Peyer's patch (tissue), 4 donors: ENCODE results near the gene UPK1A. TPM values are rescaled to one million over a fixed set of nuclear protein-coding genes. Genes with fewer than 3 reads are reported as not detected.

Experiments
- DNase-seq, 3 donors: peaks; one replicate each; pipeline ENCODE4 v3.0.0-alpha.2; 2017 to 2019
- H3K27ac ChIP-seq, 4 donors: fragments of 200-600 bp; sonication (generic); one replicate each; pipeline ENCODE4 v1.5.1; 2016 to 2019
- H3K27me3 ChIP-seq, 2 donors: fragments of 200-600 bp; sonication (generic); one replicate each; pipeline ENCODE4 v1.5.1; 2019
- H3K36me3 ChIP-seq, 3 donors: fragments of 200-600 bp; sonication (generic); one replicate each; pipeline ENCODE4 v1.5.1; 2016 to 2019
- H3K4me1 ChIP-seq, 4 donors: fragments of 200-600 bp; sonication (generic); one replicate each; pipeline ENCODE4 v1.5.1; 2016 to 2019
- H3K4me3 ChIP-seq, 4 donors: fragments of 200-600 bp; sonication (generic); 1 replicate in 3 of 4; 2 replicates in 1 of 4; pipeline ENCODE4 v1.5.1; 2016 to 2019; ENCODE audit warnings: mild to moderate bottlenecking in 1 of 4
- H3K9me3 ChIP-seq, 4 donors: fragments of 200-600 bp; sonication (generic); one replicate each; pipeline ENCODE4 v1.5.1; 2016 to 2019; ENCODE audit warnings: mild to moderate bottlenecking in 1 of 4
- CTCF ChIP-seq, 6 experiments: fragments of 450-650 bp in 4 of 6; fragments of 200-600 bp in 2 of 6; sonication (generic) in 1 of 6; IDR thresholded peaks; one replicate each; pipeline ENCODE4 v1.5.1; 2017 to 2019; ENCODE audit warnings: antibody characterized with exemption in 6 of 6, mild to moderate bottlenecking in 3 of 6, moderate library complexity in 1 of 6
- POLR2A ChIP-seq, 2 donors: fragments of 450-650 bp; IDR thresholded peaks; one replicate each; pipeline ENCODE4 v1.5.1; 2017; ENCODE audit warnings: antibody characterized with exemption in 2 of 2, mild to moderate bottlenecking in 2 of 2, moderate library complexity in 2 of 2
- total RNA-seq, 4 donors: library from RNA; depleted of rRNA; stranded (reverse); fragments of >200 nt; gene quantifications; one replicate each; pipeline ENCODE4 v1.1.0, GENCODE V29; 2016

Gene UPK1A
- total RNA-seq, 4 donors from 2014 or later: not detected

DNA sequence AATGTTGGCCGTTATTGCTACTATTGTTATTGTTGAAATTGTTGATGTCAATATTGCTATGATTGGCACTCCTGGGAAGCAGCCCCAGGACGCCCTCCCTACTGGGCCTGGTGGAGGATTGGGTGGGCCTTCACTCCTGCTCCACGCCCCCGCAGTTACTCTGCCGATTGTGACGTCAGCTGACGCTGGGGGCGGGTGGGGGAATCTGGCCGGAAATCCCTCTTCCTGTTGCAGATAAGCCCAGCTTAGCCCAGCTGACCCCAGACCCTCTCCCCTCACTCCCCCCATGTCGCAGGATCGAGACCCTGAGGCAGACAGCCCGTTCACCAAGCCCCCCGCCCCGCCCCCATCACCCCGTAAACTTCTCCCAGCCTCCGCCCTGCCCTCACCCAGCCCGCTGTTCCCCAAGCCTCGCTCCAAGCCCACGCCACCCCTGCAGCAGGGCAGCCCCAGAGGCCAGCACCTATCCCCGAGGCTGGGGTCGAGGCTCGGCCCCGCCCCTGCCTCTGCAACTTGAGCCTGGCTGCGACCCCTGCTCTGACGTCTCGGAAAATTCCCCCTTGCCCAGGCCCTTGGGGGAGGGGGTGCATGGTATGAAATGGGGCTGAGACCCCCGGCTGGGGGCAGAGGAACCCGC lies 24.7 kb upstream of the UPK1A start, which contains the start of gene ETV2:
TSS of gene ETV2 (plus strand) at position 231 of the 637 bp plus-strand sequence. CDS start 716 bp downstream, outside the sequence.
- no peak for TF ChIP-seq CTCF (IDR thresholded peaks at IDR 0.05)
- TF ChIP-seq POLR2A (IDR thresholded peaks at IDR 0.05): no peak
- DNase-seq: peak in 2 of 3 donors; percentile 64 to 73
- no peaks in the 10 kb centered on the region for H3K27me3 ChIP-seq
- H3K4me1 ChIP-seq: peaks cover 0 to 17% (median 5%) of the 10 kb centered on the region in 4 donors
- H3K9me3 ChIP-seq: no peaks in the 10 kb centered on the region
- peaks cover 0 to 16% (median 0%) of the 10 kb centered on the region in 3 donors for H3K36me3 ChIP-seq
- H3K4me3 ChIP-seq: peak within 1 kb of the TSS in 1 of 4 donors; percentile 20
- no peak within 1 kb of the TSS for H3K27ac ChIP-seq

DNA sequence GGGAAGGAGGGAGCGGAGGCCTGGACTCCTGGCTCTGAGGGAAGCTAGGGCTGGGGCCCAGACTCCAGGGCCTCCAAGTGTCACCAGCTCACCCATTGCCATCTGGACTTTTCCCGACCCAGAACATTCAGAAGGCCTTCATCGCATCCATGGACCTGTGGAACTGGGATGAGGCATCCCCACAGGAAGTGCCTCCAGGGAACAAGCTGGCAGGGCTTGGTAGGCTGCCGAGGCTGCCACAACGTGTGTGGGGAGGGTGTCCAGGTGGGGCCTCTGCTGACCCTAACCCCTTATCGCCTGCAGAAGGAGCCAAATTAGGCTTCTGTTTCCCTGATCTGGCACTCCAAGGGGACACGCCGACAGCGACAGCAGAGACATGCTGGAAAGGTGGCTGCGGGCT lies 24.0 kb upstream of the UPK1A start:
- DNase-seq: no peak
- peaks cover 0 to 17% (median 5%) of the 10 kb centered on the region in 4 donors for H3K4me1 ChIP-seq
- no peak for TF ChIP-seq CTCF (IDR thresholded peaks at IDR 0.05)
- TF ChIP-seq POLR2A (IDR thresholded peaks at IDR 0.05): no peak
- H3K4me3 ChIP-seq: no peak overlapping the region
- H3K27ac ChIP-seq: no peak overlapping the region
- no peaks in the 10 kb centered on the region for H3K9me3 ChIP-seq
- no peaks in the 10 kb centered on the region for H3K27me3 ChIP-seq
- peaks cover 0 to 10% (median 0%) of the 10 kb centered on the region in 3 donors for H3K36me3 ChIP-seq

GRCh38 chr19:35642798-35643254 lies 23.5 kb upstream of the UPK1A start:
- peak overlapping the region; percentile 86 to 93 (median 88) for H3K27ac ChIP-seq
- DNase-seq: peak in 2 of 3 donors; percentile 24 to 54
- H3K9me3 ChIP-seq: no peaks in the 10 kb centered on the region
- peak overlapping the region; percentile 48 to 75 (median 70) for H3K4me3 ChIP-seq
- peaks cover 0 to 22% (median 5%) of the 10 kb centered on the region in 4 donors for H3K4me1 ChIP-seq
- H3K36me3 ChIP-seq: peaks cover 0 to 4% (median 0%) of the 10 kb centered on the region in 3 donors
- TF ChIP-seq CTCF (IDR thresholded peaks at IDR 0.05) (no peak), POLR2A (IDR thresholded peaks at IDR 0.05) (no peak)
- no peaks in the 10 kb centered on the region for H3K27me3 ChIP-seq

DNA sequence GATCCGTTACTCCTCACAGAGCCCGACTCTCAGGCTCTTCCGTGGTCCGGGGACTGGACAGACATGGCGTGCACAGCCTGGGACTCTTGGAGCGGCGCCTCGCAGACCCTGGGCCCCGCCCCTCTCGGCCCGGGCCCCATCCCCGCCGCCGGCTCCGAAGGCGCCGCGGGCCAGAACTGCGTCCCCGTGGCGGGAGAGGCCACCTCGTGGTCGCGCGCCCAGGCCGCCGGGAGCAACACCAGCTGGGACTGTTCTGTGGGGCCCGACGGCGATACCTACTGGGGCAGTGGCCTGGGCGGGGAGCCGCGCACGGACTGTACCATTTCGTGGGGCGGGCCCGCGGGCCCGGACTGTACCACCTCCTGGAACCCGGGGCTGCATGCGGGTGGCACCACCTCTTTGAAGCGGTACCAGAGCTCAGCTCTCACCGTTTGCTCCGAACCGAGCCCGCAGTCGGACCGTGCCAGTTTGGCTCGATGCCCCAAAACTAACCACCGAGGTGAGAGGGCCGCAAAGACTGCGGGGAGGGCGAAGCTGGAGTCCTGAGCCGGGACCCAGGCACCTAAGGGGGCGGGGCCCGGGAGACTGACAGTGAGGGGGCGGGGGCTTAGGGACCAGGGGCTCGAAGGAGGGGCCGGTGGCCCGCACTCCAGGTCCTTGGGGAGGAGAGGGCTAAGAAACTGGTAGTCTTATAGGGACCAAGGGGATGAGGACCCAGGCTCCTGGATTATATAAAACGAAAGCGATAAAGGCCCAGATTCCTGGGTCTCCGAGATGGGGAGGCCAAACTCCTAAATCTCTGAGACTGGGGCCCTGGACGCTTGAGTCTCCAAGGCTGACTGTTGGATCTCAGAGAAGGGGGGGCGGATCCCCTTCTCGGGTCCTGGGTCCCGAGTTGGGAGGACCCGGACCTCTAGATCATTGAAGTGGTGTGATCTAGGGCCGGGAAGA lies 22.8 kb upstream of the UPK1A start:
- DNase-seq: peak; percentile 90 to 94 (median 94)
- peaks cover 0 to 23% (median 5%) of the 10 kb centered on the region in 4 donors for H3K4me1 ChIP-seq
- H3K9me3 ChIP-seq: no peaks in the 10 kb centered on the region
- TF ChIP-seq POLR2A (IDR thresholded peaks at IDR 0.05): peak; percentile 86 to 89
- peak in 1 of 6 experiments; percentile 21 for TF ChIP-seq CTCF (IDR thresholded peaks at IDR 0.05)
- peak overlapping the region; percentile 48 to 75 (median 70) for H3K4me3 ChIP-seq
- H3K27me3 ChIP-seq: no peaks in the 10 kb centered on the region
- H3K27ac ChIP-seq: peak overlapping the region; percentile 86 to 93 (median 88)
- no peaks in the 10 kb centered on the region for H3K36me3 ChIP-seq

GRCh38 chr19:35644206-35644986 lies 21.9 kb upstream of the UPK1A start:
- H3K9me3 ChIP-seq: no peaks in the 10 kb centered on the region

More at GRCh38 chr19:35644206-35644986, 21.9 kb upstream of the UPK1A start:
- H3K27me3 ChIP-seq: no peaks in the 10 kb centered on the region
- no peaks in the 10 kb centered on the region for H3K36me3 ChIP-seq
- H3K4me1 ChIP-seq: peaks cover 0 to 28% (median 9%) of the 10 kb centered on the region in 4 donors
- peak overlapping the region; percentile 48 to 75 (median 70) for H3K4me3 ChIP-seq
- TF ChIP-seq CTCF (IDR thresholded peaks at IDR 0.05) (no peak), POLR2A (IDR thresholded peaks at IDR 0.05) (peak; percentile 52 to 75)
- H3K27ac ChIP-seq: peak overlapping the region; percentile 86 to 93 (median 88)
- peak; percentile 97 to 99 (median 98) for DNase-seq
